HG03520 (cell line): ENCODE measurements around the gene CUX1.
"Not testable (repeated sequence)": the region's sequence is repeated elsewhere in the genome, so short reads cannot be mapped to it uniquely, and the experiment has no call there.

Source experiments
- ATAC-seq: cut with Tn5 transposase; IDR thresholded peaks from one replicate; pipeline ENCODE4 v1.9.1; 2021; ENCODE audit warnings: mild to moderate bottlenecking, moderate library complexity; ENCODE audit not compliant: unreplicated experiment

CUX1 gene

GRCh38 chr7:102165136-102165535 lies 347.7 kb downstream of the CUX1 start:
- ATAC-seq, result no peak

- no peak for ATAC-seq
Measured at GRCh38 chr7:102167254-102167653, 349.8 kb downstream of the CUX1 start.

DNA sequence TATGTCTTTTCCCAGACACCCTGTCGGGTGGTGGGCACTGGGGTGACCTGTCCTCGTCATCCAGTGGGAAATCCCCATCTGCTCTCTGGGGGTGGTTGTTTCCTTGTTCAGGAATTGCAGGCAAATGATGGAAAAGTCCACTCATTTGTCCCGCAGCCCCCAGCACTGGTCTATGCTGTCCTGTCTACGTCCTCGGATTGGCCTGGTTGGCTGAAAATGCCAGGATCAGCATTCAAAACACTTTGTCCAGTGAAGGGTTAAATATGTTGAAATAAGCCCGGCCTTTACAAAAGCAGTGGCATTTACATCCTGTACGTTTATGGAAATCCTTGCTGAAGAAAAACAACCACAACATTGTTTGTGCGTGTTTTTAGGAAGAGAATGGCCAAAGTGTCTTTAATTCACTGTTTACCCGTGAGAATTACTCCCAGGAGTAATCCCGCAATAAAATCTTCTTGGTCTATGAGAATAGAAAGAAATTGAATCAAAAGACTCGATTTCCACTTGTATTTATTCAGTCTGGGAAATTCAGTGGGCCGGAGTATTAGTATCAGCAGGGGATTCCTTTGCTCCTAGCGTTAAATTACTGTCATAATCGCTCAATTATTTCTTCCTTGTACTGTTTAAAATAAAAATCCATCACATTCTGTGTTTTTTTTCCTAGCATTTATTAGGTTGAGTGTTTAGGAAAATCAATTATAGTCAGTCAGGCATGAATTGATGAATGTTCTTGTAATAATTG lies 352.4 kb downstream of the CUX1 start:
- ATAC-seq, result no peak

GRCh38 chr7:102170393-102170970 lies 353.1 kb downstream of the CUX1 start:
- no peak for ATAC-seq

DNA sequence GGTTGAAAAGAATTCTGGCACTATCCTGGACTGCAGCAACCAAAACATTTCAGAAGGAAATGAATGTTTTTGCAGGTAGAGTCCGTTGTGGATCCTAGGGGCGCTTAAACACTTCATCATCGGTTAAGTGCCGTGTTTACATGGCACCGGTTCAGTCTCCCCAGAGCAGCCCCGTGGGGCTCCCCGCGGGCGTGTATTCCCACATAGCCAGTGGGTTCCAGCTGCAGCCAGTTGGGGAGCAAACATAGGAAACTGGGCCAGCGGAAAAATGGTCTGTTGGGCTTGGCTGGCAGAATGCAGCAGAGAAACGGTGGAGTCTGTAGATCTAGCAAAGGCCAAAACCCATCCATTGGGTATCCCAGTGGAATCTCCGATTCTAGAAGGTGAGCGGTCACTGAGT lies 356.2 kb downstream of the CUX1 start:
- ATAC-seq, result no peak

GRCh38 chr7:102175423-102176170 lies 358.2 kb downstream of the CUX1 start:
- no peak for ATAC-seq

- ATAC-seq, result no peak
Measured at GRCh38 chr7:102178410-102178809, 361.0 kb downstream of the CUX1 start.

DNA sequence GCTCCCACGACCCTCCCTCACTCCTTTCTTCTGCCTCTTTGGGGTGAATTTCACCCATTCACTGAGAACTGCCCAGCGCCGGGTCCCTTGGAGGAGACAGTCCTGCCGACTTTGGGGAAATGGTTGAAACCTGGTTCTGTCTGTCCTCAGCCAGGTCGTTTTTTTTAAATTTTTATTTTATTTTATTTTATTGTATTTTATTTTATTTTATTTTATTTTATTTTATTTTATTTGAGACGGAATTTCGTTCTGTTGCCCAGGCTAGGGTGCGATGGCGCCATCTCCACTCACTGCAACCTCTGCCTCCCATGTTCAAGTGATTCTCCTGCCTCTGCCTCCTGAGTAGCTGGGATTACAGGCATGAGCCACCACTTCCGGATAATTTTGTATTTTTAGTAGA lies 363.3 kb downstream of the CUX1 start:
- ATAC-seq, result no peak

GRCh38 chr7:102181517-102181916 lies 364.1 kb downstream of the CUX1 start:
- ATAC-seq, result no peak

- no peak for ATAC-seq
Measured at GRCh38 chr7:102182016-102182415, 364.6 kb downstream of the CUX1 start.

- ATAC-seq, result not testable (repeated sequence)
Measured at GRCh38 chr7:102183848-102184247, 366.4 kb downstream of the CUX1 start.

- ATAC-seq, result no peak
Measured at GRCh38 chr7:102184303-102184702, 366.9 kb downstream of the CUX1 start.

GRCh38 chr7:102185796-102186195 lies 368.4 kb downstream of the CUX1 start:
- ATAC-seq, result no peak

GRCh38 chr7:102186306-102186705 lies 368.9 kb downstream of the CUX1 start:
- ATAC-seq, result no peak

- ATAC-seq, result no peak
Measured at GRCh38 chr7:102188746-102189145, 371.3 kb downstream of the CUX1 start.

GRCh38 chr7:102189756-102190155 lies 372.3 kb downstream of the CUX1 start:
- ATAC-seq, result no peak

- no peak for ATAC-seq
Measured at GRCh38 chr7:102190776-102191350, 373.4 kb downstream of the CUX1 start.

DNA sequence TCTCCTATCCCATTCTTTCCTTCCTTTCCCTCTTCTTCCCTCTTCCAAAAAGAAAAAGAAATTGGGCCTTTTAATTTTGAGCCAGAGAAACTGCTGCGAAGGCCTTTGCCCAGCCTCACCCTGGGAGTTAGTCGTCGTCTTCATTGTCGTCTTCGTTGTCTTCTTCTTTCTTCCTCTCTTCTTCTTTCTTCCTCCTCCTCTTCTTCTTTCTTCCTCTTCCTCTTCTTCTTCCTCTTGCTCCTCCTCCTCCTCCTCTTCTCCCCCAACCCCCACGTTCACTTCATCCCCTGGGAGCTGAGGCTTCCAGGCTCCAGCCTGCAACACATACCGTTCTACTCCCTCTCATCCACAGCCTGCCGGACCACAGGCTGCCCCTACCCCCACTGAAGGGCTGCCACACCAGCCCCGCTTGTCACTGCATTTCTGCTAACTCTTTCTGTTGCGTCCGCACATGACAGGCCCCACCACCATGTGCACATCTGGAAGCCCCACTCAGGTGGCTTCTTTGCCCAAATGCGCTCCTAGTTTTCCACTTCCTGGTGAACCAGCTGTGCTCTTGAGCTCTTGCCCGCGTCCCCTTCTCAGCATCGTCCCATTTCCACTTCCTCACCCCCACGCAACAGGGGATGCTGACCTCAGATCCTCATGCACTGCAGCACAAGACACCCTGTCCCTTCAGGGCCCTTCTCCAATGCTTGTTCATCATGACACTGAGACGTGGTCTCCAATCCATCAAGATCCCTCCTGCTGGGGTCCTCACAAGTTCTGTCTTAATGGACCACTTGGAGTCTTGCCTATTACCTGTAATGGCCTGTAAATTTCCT lies 374.3 kb downstream of the CUX1 start:
- no peak for ATAC-seq

DNA sequence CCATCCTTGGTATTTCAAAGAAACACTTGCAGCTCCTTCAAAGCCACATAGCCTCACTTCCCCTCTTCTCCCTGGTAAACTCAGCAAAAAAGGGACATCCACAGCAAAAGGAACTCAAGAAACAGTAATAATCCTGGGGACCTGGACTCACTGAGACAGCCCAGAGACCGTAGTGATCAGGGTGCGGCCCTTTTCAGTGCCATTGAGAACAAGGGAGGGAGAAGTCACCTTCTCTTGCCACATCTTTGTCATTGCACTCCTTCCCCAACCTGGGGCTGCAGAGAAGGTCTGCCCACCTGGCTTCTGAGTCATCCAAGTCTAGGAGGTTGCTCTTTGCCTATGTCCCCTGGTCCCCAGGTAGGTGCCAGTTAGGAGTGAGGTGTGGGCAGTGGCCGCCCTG lies 375.4 kb downstream of the CUX1 start:
- ATAC-seq, result no peak

DNA sequence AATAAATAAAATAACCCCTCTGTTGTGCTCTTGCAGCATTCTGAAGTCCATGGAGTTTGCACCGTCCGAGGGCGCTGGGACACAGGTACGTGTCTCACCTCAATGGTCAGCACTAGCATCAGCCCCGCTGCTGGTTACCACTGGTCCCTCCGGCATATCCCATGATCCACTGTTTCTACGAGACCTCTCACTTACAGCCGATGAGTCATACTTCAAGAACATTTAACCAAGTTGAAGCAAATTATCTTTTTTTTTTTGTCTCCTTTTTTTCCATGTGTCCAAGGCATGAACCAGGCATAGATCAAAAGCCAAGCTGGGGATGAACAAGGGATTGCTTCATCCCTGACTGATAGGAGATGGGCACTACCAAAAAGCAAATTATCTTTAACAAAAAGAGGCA lies 376.4 kb downstream of the CUX1 start:
- ATAC-seq, result no peak

GRCh38 chr7:102195361-102195760 lies 377.9 kb downstream of the CUX1 start:
- no peak for ATAC-seq
